8988T (cell line): ENCODE measurements around the gene VTI1A.

Source experiments
- DNase-seq: peaks from one replicate; pipeline ENCODE4 v3.0.0; 2011

Gene VTI1A

GRCh38 chr10:112815269-112816032, 368.4 kb downstream of the VTI1A start:
- DNase-seq = no peak

GRCh38 chr10:112816033-112816430, 369.0 kb downstream of the VTI1A start:
- no peak for DNase-seq

- no peak for DNase-seq
These were observed 369.9 kb downstream of the VTI1A start for GRCh38 chr10:112816891-112817290.

GRCh38 chr10:112817981-112818777, 371.2 kb downstream of the VTI1A start:
- no peak for DNase-seq

GRCh38 chr10:112819231-112819630, 372.2 kb downstream of the VTI1A start:
- no peak for DNase-seq

GRCh38 chr10:112820320-112820719, 373.3 kb downstream of the VTI1A start:
- no peak for DNase-seq

- DNase-seq = no peak
These were observed 374.0 kb downstream of the VTI1A start for GRCh38 chr10:112821038-112821437.

GRCh38 chr10:112821663-112822062, 374.6 kb downstream of the VTI1A start:
- no peak for DNase-seq

- no peak for DNase-seq
These were observed 376.0 kb downstream of the VTI1A start for GRCh38 chr10:112823007-112823406.

- DNase-seq = no peak
These were observed 376.6 kb downstream of the VTI1A start for GRCh38 chr10:112823604-112824003.

- no peak for DNase-seq
These were observed 379.1 kb downstream of the VTI1A start for GRCh38 chr10:112826018-112826697.

GRCh38 chr10:112827086-112827485, 380.1 kb downstream of the VTI1A start:
- DNase-seq = no peak

GRCh38 chr10:112827951-112828350, 380.9 kb downstream of the VTI1A start:
- DNase-seq = no peak

GRCh38 chr10:112831859-112832258, 384.8 kb downstream of the VTI1A start:
- DNase-seq = no peak

- DNase-seq = peak; percentile 42
These were observed 385.4 kb downstream of the VTI1A start for GRCh38 chr10:112832361-112832878.

- DNase-seq = no peak
These were observed 385.9 kb downstream of the VTI1A start for GRCh38 chr10:112832959-112833358.

- DNase-seq = no peak
These were observed 387.8 kb downstream of the VTI1A start for GRCh38 chr10:112834751-112835181.

- no peak for DNase-seq
These were observed 388.3 kb downstream of the VTI1A start for GRCh38 chr10:112835217-112835715.

GRCh38 chr10:112835944-112836451, 389.0 kb downstream of the VTI1A start:
- DNase-seq = no peak

- no peak for DNase-seq
These were observed 391.9 kb downstream of the VTI1A start for GRCh38 chr10:112838784-112839481.

GRCh38 chr10:112839928-112840654, 393.1 kb downstream of the VTI1A start:
- DNase-seq = no peak

GRCh38 chr10:112841549-112841948, 394.5 kb downstream of the VTI1A start:
- DNase-seq = no peak
